HepG2 (cell line): ENCODE results near the gene SLC38A3. TPM values are rescaled to one million over a fixed set of nuclear protein-coding genes. Genes with fewer than 3 reads are reported as not detected.
A peak's percentile ranks its signal among the peaks of the same experiment; 100 is the strongest.

Experiments
- BRF2 ChIP-seq: sonication (generic); formaldehyde crosslinking; IDR thresholded peaks from 2 replicates; pipeline ENCODE4 v1.8.1; 2022; ENCODE audit warnings: mild to moderate bottlenecking, missing genetic modification reagents
- FOXA1 ChIP-seq, 2 experiments: fragments of 450-650 bp in 1 of 2; sonication (generic) in 1 of 2; formaldehyde crosslinking in 1 of 2; IDR thresholded peaks; 2 replicates each; pipeline versions ENCODE4 v1.4.0 to v1.6.1; 2016 to 2020; ENCODE audit warnings: missing genetic modification reagents in 1 of 2
- MIER2 ChIP-seq: IDR thresholded peaks from 2 replicates; pipeline ENCODE4 v1.6.1; 2016; ENCODE audit warnings: missing biosample characterization, missing genetic modification reagents
- NR2F1 ChIP-seq, 2 experiments: fragments of 450-650 bp in 1 of 2; formaldehyde crosslinking in 1 of 2; IDR thresholded peaks; 2 replicates each; pipeline versions ENCODE4 v1.5.0 to v1.6.1; 2016 to 2020; ENCODE audit warnings: mild to moderate bottlenecking in 1 of 2, missing compliant biosample characterization in 1 of 2, missing genetic modification reagents in 1 of 2, moderate library complexity in 1 of 2
- PTBP1 ChIP-seq: fragments of 200-400 bp; formaldehyde crosslinking; IDR thresholded peaks from 2 replicates; pipeline ENCODE4 v1.6.1; 2018; ENCODE audit warnings: low read length, low read depth; ENCODE audit not compliant: poor library complexity, severe bottlenecking
- RBAK ChIP-seq: sonication (generic); formaldehyde crosslinking; IDR thresholded peaks from 2 replicates; pipeline ENCODE4 v1.5.1; 2020; ENCODE audit warnings: mild to moderate bottlenecking, missing genetic modification reagents
- RCOR2 ChIP-seq: IDR thresholded peaks from 2 replicates; pipeline ENCODE4 v1.6.1; 2016; ENCODE audit warnings: missing biosample characterization, missing genetic modification reagents
- TCF7 ChIP-seq: sonication (generic); IDR thresholded peaks from 2 replicates; pipeline ENCODE4 v1.6.1; 2016; ENCODE audit warnings: antibody characterized with exemption, low read depth
- ZFP37 ChIP-seq: sonication (generic); formaldehyde crosslinking; IDR thresholded peaks from 2 replicates; pipeline ENCODE4 v1.4.0; 2020; ENCODE audit warnings: missing genetic modification reagents, borderline replicate concordance
- ZNF280D ChIP-seq: sonication (generic); formaldehyde crosslinking; IDR thresholded peaks from 2 replicates; pipeline ENCODE4 v1.5.1; 2020; ENCODE audit warnings: mild to moderate bottlenecking, missing genetic modification reagents
- ZNF335 ChIP-seq: sonication (generic); formaldehyde crosslinking; IDR thresholded peaks from 2 replicates; pipeline ENCODE4 v1.4.0; 2020; ENCODE audit warnings: missing genetic modification reagents
- ZNF33B ChIP-seq: sonication (generic); formaldehyde crosslinking; IDR thresholded peaks from 2 replicates; pipeline ENCODE4 v1.5.1; 2020; ENCODE audit warnings: mild to moderate bottlenecking, missing genetic modification reagents
- polyA plus RNA-seq, 8 experiments: library from polyadenylated mRNA; depleted of rRNA in 3 of 8; stranded (reverse) in 7 of 8; unstranded in 1 of 8; fragments of >200 nt; fragmentation: Illumina TruSeq in 4 of 8; extraction: Trizol in 4 of 8; gene quantifications; 2 replicates each; pipeline versions ENCODE4 v1.2.1 to v1.2.3, GENCODE V29; 2011 to 2016; ENCODE audit warnings: low read depth in 4 of 8, missing spikeins in 1 of 8, mixed read lengths in 1 of 8; ENCODE audit not compliant: insufficient read depth in 1 of 8
- total RNA-seq, 5 experiments: library from RNA; depleted of rRNA; stranded (reverse); fragments of >200 nt; fragmentation: Illumina TruSeq; extraction: Trizol; gene quantifications; 2 replicates each; pipeline ENCODE4 v1.2.3, GENCODE V29; 2016; ENCODE audit warnings: low read depth in 1 of 5
- TF ChIP-seq, protein P1 (sequence below): sonication (generic); formaldehyde crosslinking; IDR thresholded peaks from 2 replicates; pipeline ENCODE4 v1.5.0; 2020; ENCODE audit warnings: missing genetic modification reagents
- TF ChIP-seq, protein P2 (sequence below): sonication (generic); formaldehyde crosslinking; IDR thresholded peaks from 2 replicates; pipeline ENCODE4 v1.5.1; 2020; ENCODE audit warnings: mild to moderate bottlenecking, missing genetic modification reagents, borderline replicate concordance

Gene SLC38A3
- total and polyA plus RNA-seq, 2 of the 13 experiments (the other 11 are each of a cell fraction or from before 2014, with no cell fraction given) = 29.8 to 164 TPM

GRCh38 chr3:50221411-50222168 is 16.5 kb downstream of the SLC38A3 start (continued):
- no peak; a peak in 1 of 4 replicates for TF ChIP-seq NR2F1 (CRISPR knock-in tag; IDR thresholded peaks at IDR 0.05)
- no peak for TF ChIP-seq FOXA1 (IDR thresholded peaks at IDR 0.05)
- TF ChIP-seq FOXA1 (CRISPR knock-in tag; IDR thresholded peaks at IDR 0.05) = no peak
- TF ChIP-seq ZNF33B (CRISPR knock-in tag) = no peak
- no peak for TF ChIP-seq TCF7
- TF ChIP-seq ZFP37 (CRISPR knock-in tag) = peak; percentile 57; the same call in 1 of the 2 replicates
- TF ChIP-seq RBAK (CRISPR knock-in tag) = no peak; the same call in 1 of the 2 replicates
- no peak for TF ChIP-seq RCOR2
- TF ChIP-seq, protein P1, sequence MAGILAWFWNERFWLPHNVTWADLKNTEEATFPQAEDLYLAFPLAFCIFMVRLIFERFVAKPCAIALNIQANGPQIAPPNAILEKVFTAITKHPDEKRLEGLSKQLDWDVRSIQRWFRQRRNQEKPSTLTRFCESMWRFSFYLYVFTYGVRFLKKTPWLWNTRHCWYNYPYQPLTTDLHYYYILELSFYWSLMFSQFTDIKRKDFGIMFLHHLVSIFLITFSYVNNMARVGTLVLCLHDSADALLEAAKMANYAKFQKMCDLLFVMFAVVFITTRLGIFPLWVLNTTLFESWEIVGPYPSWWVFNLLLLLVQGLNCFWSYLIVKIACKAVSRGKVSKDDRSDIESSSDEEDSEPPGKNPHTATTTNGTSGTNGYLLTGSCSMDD (CRISPR knock-in tag) = no peak
- 0 out of 2 replicates have a peak, but pooled peaks have one; percentile 16 for TF ChIP-seq ZNF335
- TF ChIP-seq MIER2 (CRISPR knock-in tag) = no peak
- TF ChIP-seq PTBP1 = no peak
- no peak for TF ChIP-seq BRF2 (CRISPR knock-in tag)
- TF ChIP-seq ZNF280D = peak; percentile 44; the same call in 1 of the 2 replicates
- TF ChIP-seq, protein P2, sequence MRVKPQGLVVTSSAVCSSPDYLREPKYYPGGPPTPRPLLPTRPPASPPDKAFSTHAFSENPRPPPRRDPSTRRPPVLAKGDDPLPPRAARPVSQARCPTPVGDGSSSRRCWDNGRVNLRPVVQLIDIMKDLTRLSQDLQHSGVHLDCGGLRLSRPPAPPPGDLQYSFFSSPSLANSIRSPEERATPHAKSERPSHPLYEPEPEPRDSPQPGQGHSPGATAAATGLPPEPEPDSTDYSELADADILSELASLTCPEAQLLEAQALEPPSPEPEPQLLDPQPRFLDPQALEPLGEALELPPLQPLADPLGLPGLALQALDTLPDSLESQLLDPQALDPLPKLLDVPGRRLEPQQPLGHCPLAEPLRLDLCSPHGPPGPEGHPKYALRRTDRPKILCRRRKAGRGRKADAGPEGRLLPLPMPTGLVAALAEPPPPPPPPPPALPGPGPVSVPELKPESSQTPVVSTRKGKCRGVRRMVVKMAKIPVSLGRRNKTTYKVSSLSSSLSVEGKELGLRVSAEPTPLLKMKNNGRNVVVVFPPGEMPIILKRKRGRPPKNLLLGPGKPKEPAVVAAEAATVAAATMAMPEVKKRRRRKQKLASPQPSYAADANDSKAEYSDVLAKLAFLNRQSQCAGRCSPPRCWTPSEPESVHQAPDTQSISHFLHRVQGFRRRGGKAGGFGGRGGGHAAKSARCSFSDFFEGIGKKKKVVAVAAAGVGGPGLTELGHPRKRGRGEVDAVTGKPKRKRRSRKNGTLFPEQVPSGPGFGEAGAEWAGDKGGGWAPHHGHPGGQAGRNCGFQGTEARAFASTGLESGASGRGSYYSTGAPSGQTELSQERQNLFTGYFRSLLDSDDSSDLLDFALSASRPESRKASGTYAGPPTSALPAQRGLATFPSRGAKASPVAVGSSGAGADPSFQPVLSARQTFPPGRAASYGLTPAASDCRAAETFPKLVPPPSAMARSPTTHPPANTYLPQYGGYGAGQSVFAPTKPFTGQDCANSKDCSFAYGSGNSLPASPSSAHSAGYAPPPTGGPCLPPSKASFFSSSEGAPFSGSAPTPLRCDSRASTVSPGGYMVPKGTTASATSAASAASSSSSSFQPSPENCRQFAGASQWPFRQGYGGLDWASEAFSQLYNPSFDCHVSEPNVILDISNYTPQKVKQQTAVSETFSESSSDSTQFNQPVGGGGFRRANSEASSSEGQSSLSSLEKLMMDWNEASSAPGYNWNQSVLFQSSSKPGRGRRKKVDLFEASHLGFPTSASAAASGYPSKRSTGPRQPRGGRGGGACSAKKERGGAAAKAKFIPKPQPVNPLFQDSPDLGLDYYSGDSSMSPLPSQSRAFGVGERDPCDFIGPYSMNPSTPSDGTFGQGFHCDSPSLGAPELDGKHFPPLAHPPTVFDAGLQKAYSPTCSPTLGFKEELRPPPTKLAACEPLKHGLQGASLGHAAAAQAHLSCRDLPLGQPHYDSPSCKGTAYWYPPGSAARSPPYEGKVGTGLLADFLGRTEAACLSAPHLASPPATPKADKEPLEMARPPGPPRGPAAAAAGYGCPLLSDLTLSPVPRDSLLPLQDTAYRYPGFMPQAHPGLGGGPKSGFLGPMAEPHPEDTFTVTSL (CRISPR knock-in tag) = no peak
